ENCODE measurements around the gene CD320. TPM values are rescaled to one million over a fixed set of nuclear protein-coding genes. Genes with fewer than 3 reads are reported as not detected.
A peak's percentile ranks its signal among the peaks of the same experiment; 100 is the strongest.

Gene CD320
- total RNA-seq, 1 donor from 2014 or later, result 31.0 TPM

DNA sequence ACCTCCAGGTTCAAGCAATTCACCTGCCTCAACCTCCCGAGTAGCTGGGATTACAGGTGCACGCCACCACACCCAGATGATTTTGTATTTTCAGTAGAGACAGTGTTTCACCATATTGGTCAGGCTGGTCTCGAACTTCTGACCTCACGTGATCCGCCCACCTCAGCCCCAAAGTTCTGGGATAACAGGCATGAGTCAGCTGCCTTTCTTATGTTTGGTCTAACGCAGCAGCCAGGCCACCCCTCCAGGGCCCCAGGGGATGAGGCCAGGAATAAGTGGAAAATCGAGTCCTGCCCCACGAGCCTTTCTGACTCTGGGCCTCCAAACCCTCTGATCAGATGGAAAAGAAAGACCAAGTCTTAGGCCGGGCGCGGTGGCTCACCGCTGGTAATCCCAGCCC is 54.5 kb downstream of the CD320 start:
- Histone ChIP-seq H3K9me3 (no peaks in the 10 kb centered on the region), H3K4me3 (no peak overlapping the region), H3K27me3 (ENCODE audit: low read depth) (no peaks in the 10 kb centered on the region), H3K36me3 (peaks cover 35% of the 10 kb centered on the region), H3K27ac (no peak overlapping the region), H3K4me1 (peaks cover 15% of the 10 kb centered on the region)
- no peak for DNase-seq
- TF ChIP-seq, protein P1, sequence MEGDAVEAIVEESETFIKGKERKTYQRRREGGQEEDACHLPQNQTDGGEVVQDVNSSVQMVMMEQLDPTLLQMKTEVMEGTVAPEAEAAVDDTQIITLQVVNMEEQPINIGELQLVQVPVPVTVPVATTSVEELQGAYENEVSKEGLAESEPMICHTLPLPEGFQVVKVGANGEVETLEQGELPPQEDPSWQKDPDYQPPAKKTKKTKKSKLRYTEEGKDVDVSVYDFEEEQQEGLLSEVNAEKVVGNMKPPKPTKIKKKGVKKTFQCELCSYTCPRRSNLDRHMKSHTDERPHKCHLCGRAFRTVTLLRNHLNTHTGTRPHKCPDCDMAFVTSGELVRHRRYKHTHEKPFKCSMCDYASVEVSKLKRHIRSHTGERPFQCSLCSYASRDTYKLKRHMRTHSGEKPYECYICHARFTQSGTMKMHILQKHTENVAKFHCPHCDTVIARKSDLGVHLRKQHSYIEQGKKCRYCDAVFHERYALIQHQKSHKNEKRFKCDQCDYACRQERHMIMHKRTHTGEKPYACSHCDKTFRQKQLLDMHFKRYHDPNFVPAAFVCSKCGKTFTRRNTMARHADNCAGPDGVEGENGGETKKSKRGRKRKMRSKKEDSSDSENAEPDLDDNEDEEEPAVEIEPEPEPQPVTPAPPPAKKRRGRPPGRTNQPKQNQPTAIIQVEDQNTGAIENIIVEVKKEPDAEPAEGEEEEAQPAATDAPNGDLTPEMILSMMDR (IDR thresholded peaks at IDR 0.05), result no peak
- no peak for ATAC-seq
- intact Hi-C loops (cut with DNase I), result loop anchor here (5.0 kb wide), 1 partner anchor 96 kb away; no protein-coding TSS in a partner anchor

DNA sequence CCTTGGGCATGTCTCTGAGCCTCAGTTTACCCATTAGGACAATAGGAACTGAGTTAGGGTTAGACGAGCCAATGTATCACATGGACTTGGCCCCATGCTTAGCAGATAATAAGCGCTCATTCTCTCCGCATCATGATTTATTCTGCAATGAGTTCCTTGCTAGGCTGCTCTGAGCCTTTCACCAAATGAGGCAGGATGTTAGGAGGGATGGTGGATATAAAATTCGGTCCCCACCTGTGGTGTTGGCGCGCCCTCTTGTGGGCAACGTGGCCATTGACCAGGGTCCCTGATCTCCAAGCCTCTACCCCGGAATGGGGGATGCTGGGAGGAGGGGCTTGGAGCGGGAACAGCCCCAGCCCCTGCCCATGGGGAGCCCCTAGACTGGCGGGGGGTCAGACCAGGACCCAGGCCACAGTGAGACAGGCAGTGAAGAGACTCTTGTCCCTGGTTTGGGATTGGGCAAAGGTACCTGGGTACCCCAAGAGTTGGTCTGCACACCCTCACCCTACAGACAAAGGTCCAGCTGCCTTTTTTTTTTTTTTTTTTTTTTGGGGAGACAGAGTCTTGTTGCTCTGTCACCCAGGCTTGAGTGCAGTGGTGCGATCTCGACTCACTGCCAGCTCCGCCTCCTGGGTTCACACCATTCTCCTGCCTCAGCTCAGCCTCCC is 55.1 kb downstream of the CD320 start:
- ATAC-seq, result peak; percentile 71 to 74
- Histone ChIP-seq H3K27ac (no peak overlapping the region), H3K36me3 (peaks cover 33% of the 10 kb centered on the region), H3K9me3 (no peaks in the 10 kb centered on the region), H3K4me1 (peaks cover 15% of the 10 kb centered on the region), H3K4me3 (no peak overlapping the region), H3K27me3 (ENCODE audit: low read depth) (no peaks in the 10 kb centered on the region)
- intact Hi-C loops (cut with DNase I), result loop anchor here (5.0 kb wide), 1 partner anchor 96 kb away; no protein-coding TSS in a partner anchor
- peak; percentile 87 for DNase-seq
- TF ChIP-seq, protein P1 (IDR thresholded peaks at IDR 0.05), result peak; percentile 95

Other genes starting within 250 kb of the CD320 start
- 7.0 TPM for gene FBN3, start 158.8 kb downstream of the CD320 start, total RNA-seq
- gene CERS4, start 99.0 kb downstream of the CD320 start, total RNA-seq, result 60.6 TPM
- gene NDUFA7, start 13.0 kb upstream of the CD320 start, total RNA-seq, result 41.9 TPM
- gene RPS28, start 13.1 kb upstream of the CD320 start, total RNA-seq, result 1,461 TPM
- 49.0 TPM for gene KANK3, start 34.9 kb upstream of the CD320 start, total RNA-seq
- 11.0 TPM for gene ANGPTL4, start 55.8 kb upstream of the CD320 start, total RNA-seq
- 101 TPM for gene RAB11B, start 82.0 kb upstream of the CD320 start, total RNA-seq
- gene MARCHF2, start 104.9 kb upstream of the CD320 start, total RNA-seq, result 60.1 TPM
- 152 TPM for gene HNRNPM, start 136.6 kb upstream of the CD320 start, total RNA-seq
- 52.2 TPM for gene PRAM1, start 194.3 kb upstream of the CD320 start, total RNA-seq
- 21.6 TPM for gene ZNF414, start 205.8 kb upstream of the CD320 start, total RNA-seq

Data from lower lobe of right lung (tissue), 2 donors.